OCI-LY7 (cell line): ENCODE data around the gene CPA3. TPM values are rescaled to one million over a fixed set of nuclear protein-coding genes. Genes with fewer than 3 reads are reported as not detected.

ENCODE experiments used
- BruUV-seq: library from RNA; stranded (reverse); fragments of 400-500 nt; replicated peaks from 2 replicates; lab custom pipeline; 2021; lab: Mats Ljungman, UMichigan
- CTCF ChIA-PET: fragments of 300-600 bp; sonication (Branson Sonifier 250); formaldehyde crosslinking; loops from one replicate; lab custom pipeline; 2022; ENCODE audit warnings: antibody characterized with exemption; ENCODE audit not compliant: unreplicated experiment; lab: Charles Lee
- POLR2A ChIA-PET: fragments of 300-600 bp; sonication (Branson Sonifier 250); formaldehyde crosslinking; loops from one replicate; lab custom pipeline; 2022; ENCODE audit warnings: antibody characterized with exemption; lab: Charles Lee
- DNase-seq: peaks from one replicate; pipeline ENCODE4 v3.0.0-alpha.2; 2015; ENCODE audit warnings: low spot score
- H2AFZ ChIP-seq: fragments of 200-600 bp; sonication (generic), shearing (Covaris generic); 2 replicates; pipeline ENCODE4 v1.6.1; 2014; ENCODE audit warnings: mild to moderate bottlenecking, antibody characterized with exemption, low read length, moderate library complexity
- H3K27ac ChIP-seq: fragments of 200-600 bp; sonication (generic); 2 replicates; pipeline ENCODE4 v1.5.1; 2014; ENCODE audit warnings: mixed run types, low read depth, mild to moderate bottlenecking, moderate library complexity, low read length, inconsistent platforms; ENCODE audit not compliant: poor library complexity, severe bottlenecking
- H3K36me3 ChIP-seq: fragments of 200-600 bp; sonication (generic); 2 replicates; pipeline ENCODE4 v1.6.1; 2014; ENCODE audit warnings: mild to moderate bottlenecking, antibody characterized with exemption, low read length, moderate library complexity, mixed read lengths; ENCODE audit not compliant: insufficient read depth
- H3K4me1 ChIP-seq: fragments of 200-600 bp; sonication (generic); 2 replicates; pipeline ENCODE4 v1.5.1; 2014; ENCODE audit warnings: mild to moderate bottlenecking, low read length; ENCODE audit not compliant: insufficient read depth, poor library complexity, severe bottlenecking
- H3K4me2 ChIP-seq: fragments of 200-600 bp; sonication (generic); 2 replicates; pipeline ENCODE4 v1.6.1; 2014; ENCODE audit warnings: mild to moderate bottlenecking, low read length
- H3K4me3 ChIP-seq: fragments of 200-600 bp; sonication (generic); 2 replicates; pipeline ENCODE4 v1.5.1; 2014; ENCODE audit warnings: mild to moderate bottlenecking, low read depth, low read length; ENCODE audit not compliant: poor library complexity, severe bottlenecking
- H3K79me2 ChIP-seq: fragments of 200-600 bp; sonication (generic); 2 replicates; pipeline ENCODE4 v1.6.1; 2016; ENCODE audit warnings: low read depth, mild to moderate bottlenecking, low read length, moderate library complexity, mixed read lengths; ENCODE audit not compliant: insufficient read depth
- H3K9me2 ChIP-seq: fragments of 200-600 bp; sonication (generic); 2 replicates; pipeline ENCODE4 v1.6.1; 2016; ENCODE audit warnings: mild to moderate bottlenecking, low read length, mixed read lengths; ENCODE audit not compliant: insufficient read depth
- H3K9me3 ChIP-seq: fragments of 200-600 bp; sonication (generic); 2 replicates; pipeline ENCODE4 v1.6.1; 2014; ENCODE audit warnings: mild to moderate bottlenecking, mixed run types, low read length, mixed read lengths
- H4K20me1 ChIP-seq: fragments of 200-600 bp; sonication (generic); 2 replicates; pipeline ENCODE4 v1.6.1; 2014; ENCODE audit warnings: mild to moderate bottlenecking, antibody characterized with exemption, low read length, moderate library complexity, mixed read lengths; ENCODE audit not compliant: insufficient read depth
- CTCF ChIP-seq: fragments of 200-600 bp; sonication (generic); conservative IDR thresholded peaks from 2 replicates; pipeline ENCODE4 v1.5.1; 2014; ENCODE audit warnings: mild to moderate bottlenecking, antibody characterized with exemption, low read length, moderate library complexity, mixed read lengths
- EZH2phosphoT487 ChIP-seq: fragments of 200-600 bp; sonication (generic); IDR thresholded peaks from 2 replicates; pipeline ENCODE4 v1.6.1; 2018; ENCODE audit warnings: low read depth, borderline replicate concordance, mild to moderate bottlenecking, mixed run types, antibody characterized with exemption, low read length, moderate library complexity, mixed read lengths
- intact Hi-C: fragments of 100-400 bp; cut with micrococcal nuclease; formaldehyde crosslinking; loops from one replicate; pipeline ENCODE4 v1.10.0; 2022; ENCODE audit not compliant: unreplicated experiment
- total RNA-seq, 2 experiments: library from RNA; depleted of rRNA in 1 of 2; stranded (reverse); fragments of >200 nt in 1 of 2; shearing (Covaris generic) in 1 of 2; gene quantifications; 2 replicates each; pipeline ENCODE4 v1.2.3, GENCODE V29; 2014 to 2022

Gene CPA3
- total RNA-seq, 2 experiments from 2014 or later = not detected

GRCh38 chr3:148823026-148823425 is 42.1 kb upstream of the CPA3 start:
- intact Hi-C loops = no loop called here
- H2AFZ ChIP-seq = no peak overlapping the region
- no peak for DNase-seq
- H3K79me2 ChIP-seq = no peaks in the 10 kb centered on the region
- no peak overlapping the region for H3K27ac ChIP-seq
- no peaks in the 10 kb centered on the region for H3K36me3 ChIP-seq
- no peak for TF ChIP-seq EZH2phosphoT487
- no peak for TF ChIP-seq CTCF
- H3K9me3 ChIP-seq = no peaks in the 10 kb centered on the region
- ChIA-PET CTCF (no interaction called here), POLR2A (no interaction called here)
- H3K4me2 ChIP-seq = no peak overlapping the region
- no peaks in the 10 kb centered on the region for H3K4me1 ChIP-seq
- no peaks in the 10 kb centered on the region for H3K9me2 ChIP-seq
- H3K4me3 ChIP-seq = no peak overlapping the region
- no TSS peak for BruUV-seq
- no peaks in the 10 kb centered on the region for H4K20me1 ChIP-seq

GRCh38 chr3:148825476-148825875 is 39.6 kb upstream of the CPA3 start:
- no peaks in the 10 kb centered on the region for H4K20me1 ChIP-seq
- intact Hi-C loops = no loop called here

More at GRCh38 chr3:148825476-148825875, 39.6 kb upstream of the CPA3 start:
- no peak for DNase-seq
- Histone ChIP-seq H3K9me2 (no peaks in the 10 kb centered on the region), H3K4me2 (no peak overlapping the region), H3K27ac (no peak overlapping the region), H3K36me3 (no peaks in the 10 kb centered on the region), H3K79me2 (no peaks in the 10 kb centered on the region), H2AFZ (no peak overlapping the region), H3K4me3 (no peak overlapping the region), H3K9me3 (no peaks in the 10 kb centered on the region), H3K4me1 (no peaks in the 10 kb centered on the region)
- ChIA-PET POLR2A (no interaction called here), CTCF (no interaction called here)
- no TSS peak for BruUV-seq
- TF ChIP-seq EZH2phosphoT487 (no peak), CTCF (no peak)
